ENCODE results near the gene UBL3. TPM values are rescaled to one million over a fixed set of nuclear protein-coding genes. Genes with fewer than 3 reads are reported as not detected.
A peak's percentile ranks its signal among the peaks of the same experiment; 100 is the strongest.

Gene UBL3
- total RNA-seq, 1 experiment from 2014 or later = 11.1 TPM

DNA sequence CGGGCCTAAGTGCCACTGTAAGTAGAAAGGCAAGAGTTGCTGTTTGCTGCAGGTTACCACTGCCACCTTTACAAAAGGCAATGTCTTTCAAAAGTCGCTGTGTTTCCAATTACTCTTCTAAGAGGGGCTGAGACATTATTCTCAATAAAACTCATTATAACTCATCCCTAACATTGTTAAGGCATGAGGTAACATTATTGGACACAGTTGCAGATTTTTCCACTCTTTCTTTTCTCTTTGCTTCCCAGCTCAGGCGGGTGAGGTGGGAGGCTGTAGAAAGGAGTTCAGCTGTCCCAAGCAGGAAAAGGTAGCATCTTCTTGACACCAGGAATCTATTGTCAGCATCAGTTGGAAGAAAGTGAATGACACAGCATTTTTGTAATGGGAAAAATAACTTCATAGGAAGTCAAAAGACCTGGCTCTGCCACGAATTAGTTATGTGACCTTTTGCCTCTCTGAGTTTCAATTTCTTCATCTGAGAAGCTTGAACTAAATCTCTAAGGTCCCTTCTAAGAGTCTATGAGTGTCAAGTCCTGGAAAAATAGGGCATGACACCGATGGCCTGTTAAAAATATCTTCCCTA lies 2.1 kb upstream of the UBL3 start:
- ATAC-seq (no peak), DNase-seq (ENCODE audit: low read depth, low spot score) (no peak)
- intact Hi-C loops (cut with micrococcal nuclease; ENCODE audit: unreplicated experiment) = no loop called here
- TF ChIP-seq TCF7L2 (IDR thresholded peaks at IDR 0.05; ENCODE audit: low read depth, low read length) (no peak), POLR2AphosphoS5 (IDR thresholded peaks at IDR 0.05; ENCODE audit: low read depth, low read length) (no peak), SIN3A (IDR thresholded peaks at IDR 0.05; ENCODE audit: borderline replicate concordance, insufficient read depth, low read depth, low read length) (no peak), REST (IDR thresholded peaks at IDR 0.05; ENCODE audit: insufficient read depth in 1 of 2, low read depth in 2 of 2, low read length in 1 of 2) (no peak)
- TF ChIP-seq, protein P1, sequence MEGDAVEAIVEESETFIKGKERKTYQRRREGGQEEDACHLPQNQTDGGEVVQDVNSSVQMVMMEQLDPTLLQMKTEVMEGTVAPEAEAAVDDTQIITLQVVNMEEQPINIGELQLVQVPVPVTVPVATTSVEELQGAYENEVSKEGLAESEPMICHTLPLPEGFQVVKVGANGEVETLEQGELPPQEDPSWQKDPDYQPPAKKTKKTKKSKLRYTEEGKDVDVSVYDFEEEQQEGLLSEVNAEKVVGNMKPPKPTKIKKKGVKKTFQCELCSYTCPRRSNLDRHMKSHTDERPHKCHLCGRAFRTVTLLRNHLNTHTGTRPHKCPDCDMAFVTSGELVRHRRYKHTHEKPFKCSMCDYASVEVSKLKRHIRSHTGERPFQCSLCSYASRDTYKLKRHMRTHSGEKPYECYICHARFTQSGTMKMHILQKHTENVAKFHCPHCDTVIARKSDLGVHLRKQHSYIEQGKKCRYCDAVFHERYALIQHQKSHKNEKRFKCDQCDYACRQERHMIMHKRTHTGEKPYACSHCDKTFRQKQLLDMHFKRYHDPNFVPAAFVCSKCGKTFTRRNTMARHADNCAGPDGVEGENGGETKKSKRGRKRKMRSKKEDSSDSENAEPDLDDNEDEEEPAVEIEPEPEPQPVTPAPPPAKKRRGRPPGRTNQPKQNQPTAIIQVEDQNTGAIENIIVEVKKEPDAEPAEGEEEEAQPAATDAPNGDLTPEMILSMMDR (IDR thresholded peaks at IDR 0.05) = no peak
- no TSS peak for BruUV-seq (replicated peaks)
- in situ Hi-C loops (cut with HindIII; ENCODE audit: low pct_unique_long_range_greater_than_20kb, low sequenced_read_pairs) = no loop called here
- H3K4me3 ChIP-seq (ENCODE audit: low read depth in 2 of 2, low read length in 2 of 2) = no peak overlapping the region
- ChIA-PET CTCF (no interaction called here), POLR2A (no interaction called here)
- no peak overlapping the region for H3K27ac ChIP-seq (ENCODE audit: low read length)
- no peaks in the 10 kb centered on the region for H3K27me3 ChIP-seq (ENCODE audit: control insufficient read depth, insufficient read depth, low read length)
- no peaks in the 10 kb centered on the region for H3K4me1 ChIP-seq (ENCODE audit: control insufficient read depth, insufficient read depth, low read length)
- no peaks in the 10 kb centered on the region for H3K9me3 ChIP-seq (ENCODE audit: control insufficient read depth, insufficient read depth, low read depth, low read length)
- H3K36me3 ChIP-seq (ENCODE audit: control insufficient read depth, insufficient read depth, low read length) = peaks cover 2% of the 10 kb centered on the region; the same call in 1 of the 2 replicates

DNA sequence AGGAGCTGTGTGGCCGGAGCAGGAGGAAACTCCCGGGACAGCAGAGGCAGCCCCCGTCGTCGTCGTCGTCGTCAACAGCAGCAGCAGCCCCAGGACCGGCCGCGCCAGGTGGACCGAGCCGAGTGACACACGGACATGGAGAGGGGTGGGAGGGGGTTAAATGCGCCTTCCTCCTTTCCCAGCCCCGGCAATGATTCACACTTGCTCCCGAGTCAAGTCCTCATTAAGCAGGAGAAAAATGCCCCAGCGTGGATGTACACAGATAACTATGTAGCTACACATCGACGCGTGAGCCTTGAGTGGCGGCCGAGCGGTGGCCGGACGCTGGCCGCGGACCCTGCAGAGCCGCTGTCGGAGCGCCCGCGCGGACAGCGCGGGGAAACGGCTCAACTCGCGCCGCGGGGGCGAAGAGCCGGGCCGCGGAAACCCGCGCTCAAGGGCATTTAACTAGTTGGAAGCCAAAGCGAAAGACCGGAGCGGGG lies 645 bp downstream of the UBL3 start:
- intact Hi-C loops (cut with micrococcal nuclease; ENCODE audit: unreplicated experiment) = no loop called here
- no peak for TF ChIP-seq TCF7L2 (IDR thresholded peaks at IDR 0.05; ENCODE audit: low read depth, low read length)
- 0 out of 2 replicates have a peak, but pooled peaks have one; percentile 23 for TF ChIP-seq SIN3A (IDR thresholded peaks at IDR 0.05; ENCODE audit: borderline replicate concordance, insufficient read depth, low read depth, low read length)
- Histone ChIP-seq H3K4me3 (ENCODE audit: low read depth in 2 of 2, low read length in 2 of 2) (peak overlapping the region; percentile 87 to 88), H3K9me3 (ENCODE audit: control insufficient read depth, insufficient read depth, low read depth, low read length) (no peaks in the 10 kb centered on the region), H3K36me3 (ENCODE audit: control insufficient read depth, insufficient read depth, low read length) (peaks cover 2% of the 10 kb centered on the region; the same call in 1 of the 2 replicates), H3K4me1 (ENCODE audit: control insufficient read depth, insufficient read depth, low read length) (peaks cover 14% of the 10 kb centered on the region; the same call in 1 of the 2 replicates), H3K27me3 (ENCODE audit: control insufficient read depth, insufficient read depth, low read length) (no peaks in the 10 kb centered on the region), H3K27ac (ENCODE audit: low read length) (peak overlapping the region; percentile 83)
- ATAC-seq (peak; percentile 50), DNase-seq (ENCODE audit: low read depth, low spot score) (no peak)
- ChIA-PET CTCF (interaction anchor here (1.1 kb wide), 1 partner anchor 78 kb away, joined by 3 read pairs; no protein-coding TSS in a partner anchor), POLR2A (interaction anchor here (0.6 to 1.1 kb wide), 6 partner anchors 10 to 1213 kb away, joined by 3 to 13 read pairs (median 8); no protein-coding TSS in a partner anchor)
- in situ Hi-C loops (cut with HindIII; ENCODE audit: low pct_unique_long_range_greater_than_20kb, low sequenced_read_pairs) = no loop called here
- BruUV-seq (replicated peaks) = no TSS peak
